GM12878 (cell line): ENCODE measurements around the gene HMGN4. TPM values are rescaled to one million over a fixed set of nuclear protein-coding genes. Genes with fewer than 3 reads are reported as not detected.

Experiments used
- ATAC-seq: fragments of 200-7000 bp; cut with Tn5 transposase; 3 replicates; pipeline ENCODE4 v1.9.1; 2020; ENCODE audit warnings: mild to moderate bottlenecking, moderate library complexity
- BruUV-seq: library from RNA; stranded (reverse); fragments of 400-500 nt; replicated peaks from 2 replicates; lab custom pipeline; 2021; lab: Mats Ljungman, UMichigan
- CTCF ChIA-PET: fragments of 300-600 bp; sonication (Branson Sonifier 250); formaldehyde crosslinking; extraction: SDS; loops from one replicate; lab custom pipeline; 2021; ENCODE audit warnings: inconsistent platforms; lab: Yijun Ruan, JAX
- POLR2A ChIA-PET: fragments of 350-600 bp; formaldehyde crosslinking; extraction: SDS; loops from one replicate; lab custom pipeline; 2021; ENCODE audit warnings: inconsistent platforms; lab: Charles Lee
- RAD21 ChIA-PET: fragments of 300-600 bp; sonication (Branson Sonifier 250); formaldehyde crosslinking; loops from one replicate; lab custom pipeline; 2023; ENCODE audit warnings: antibody characterized with exemption; ENCODE audit not compliant: unreplicated experiment; lab: Charles Lee
- SMC1A ChIA-PET: fragments of 300-600 bp; sonication (Branson Sonifier 250); formaldehyde crosslinking; loops from one replicate; lab custom pipeline; 2023; ENCODE audit not compliant: unreplicated experiment, uncharacterized antibody; lab: Charles Lee
- DNase-seq: peaks from one replicate; pipeline ENCODE4 v3.0.0-alpha.2; 2011; ENCODE audit warnings: low read depth, low spot score
- FAIRE-seq: peaks from 3 replicates; lab custom pipeline; 2011; peaks lifted over from hg19 to GRCh38; lab: Jason Lieb, UNC
- H2AFZ ChIP-seq: 2 replicates; pipeline ENCODE4 v1.6.0; 2011; ENCODE audit warnings: low read depth, low read length, control low read depth; ENCODE audit not compliant: control insufficient read depth
- H3K27ac ChIP-seq: 2 replicates; pipeline ENCODE4 v1.5.1; 2011; ENCODE audit warnings: control low read depth; ENCODE audit not compliant: control insufficient read depth, insufficient read depth
- H3K27me3 ChIP-seq, 2 experiments: replicated peaks in 1 of 2; 2 replicates each; pipeline versions ENCODE4 v1.6.0 to v1.6.1; 2011; ENCODE audit warnings: low read length in 1 of 2; ENCODE audit not compliant: control insufficient read depth in 2 of 2, insufficient read depth in 2 of 2
- H3K36me3 ChIP-seq, 2 experiments: 2 replicates each; pipeline ENCODE4 v1.5.1; 2011; ENCODE audit warnings: low read length in 1 of 2; ENCODE audit not compliant: control insufficient read depth in 2 of 2, insufficient read depth in 2 of 2
- H3K4me1 ChIP-seq: 2 replicates; pipeline ENCODE4 v1.6.1; 2011; ENCODE audit warnings: mild to moderate bottlenecking, low read length, moderate library complexity, mixed read lengths; ENCODE audit not compliant: control insufficient read depth, insufficient read depth
- H3K4me2 ChIP-seq: 2 replicates; pipeline ENCODE4 v1.6.0; 2011; ENCODE audit warnings: control low read depth; ENCODE audit not compliant: control insufficient read depth, insufficient read depth
- H3K4me3 ChIP-seq: fragments of 200-600 bp; sonication (generic); 2 replicates; pipeline ENCODE4 v1.5.1; 2016
- H3K79me2 ChIP-seq: 2 replicates; pipeline ENCODE4 v1.6.0; 2011; ENCODE audit warnings: low read length; ENCODE audit not compliant: control insufficient read depth, insufficient read depth
- H3K9ac ChIP-seq: 2 replicates; pipeline ENCODE4 v1.8.0; 2011; ENCODE audit warnings: low read length, control low read depth, mixed read lengths; ENCODE audit not compliant: control insufficient read depth, insufficient read depth
- H3K9me3 ChIP-seq: replicated peaks from 3 replicates; pipeline ENCODE4 v1.5.1; 2011; ENCODE audit warnings: mild to moderate bottlenecking, low read length; ENCODE audit not compliant: control insufficient read depth, insufficient read depth
- H4K20me1 ChIP-seq: 2 replicates; pipeline ENCODE4 v1.6.0; 2011; ENCODE audit not compliant: control insufficient read depth, insufficient read depth
- NFYB ChIP-seq: IDR thresholded peaks from 2 replicates; pipeline ENCODE4 v1.6.1; 2011; ENCODE audit warnings: low read depth, mild to moderate bottlenecking, low read length, improper control_type of control experiment, moderate library complexity; ENCODE audit not compliant: insufficient read depth
- TCF12 ChIP-seq: IDR thresholded peaks from 2 replicates; pipeline ENCODE4 v1.6.1; 2011; ENCODE audit warnings: low read depth, mild to moderate bottlenecking, low read length
- YBX1 ChIP-seq: fragments of 450-650 bp; IDR thresholded peaks from 2 replicates; pipeline ENCODE4 v1.6.1; 2016; ENCODE audit warnings: antibody characterized with exemption
- in situ Hi-C: fragments of 300-500 bp; cut with MboI; formaldehyde crosslinking; loops from 9 replicates; pipeline ENCODE4 v1.14.3; 2018; ENCODE audit warnings: mixed read lengths
- intact Hi-C: fragments of 100-400 bp; cut with micrococcal nuclease; formaldehyde crosslinking; loops from one replicate; pipeline ENCODE4 v1.14.2; 2022; ENCODE audit not compliant: unreplicated experiment
- polyA plus RNA-seq, 11 experiments: library from polyadenylated mRNA; depleted of rRNA in 4 of 11; unstranded in 6 of 11; stranded (reverse) in 5 of 11; fragments of >200 nt; fragmentation: Nextera tagmentation in 4 of 11; fragmentation: Illumina TruSeq in 1 of 11; extraction: Ambion mirVana in 4 of 11; extraction: Trizol in 1 of 11; gene quantifications; 1 replicate in 1 of 11; 2 replicates in 10 of 11; pipeline versions ENCODE4 v1.2.1 to v1.2.3, GENCODE V29; 2011 to 2016; ENCODE audit warnings: inconsistent platforms in 2 of 11, missing spikeins in 2 of 11, low read depth in 1 of 11
- total RNA-seq, 4 experiments: library from RNA; depleted of rRNA in 3 of 4; stranded (reverse); fragments of >200 nt in 3 of 4; fragmentation: Illumina TruSeq in 1 of 4; extraction: Trizol in 1 of 4; gene quantifications; 2 replicates each; pipeline versions ENCODE4 v1.2.1 to v1.2.3, GENCODE V29; 2013 to 2021
- TF ChIP-seq, protein P1 (sequence below): fragments of 450-650 bp; IDR thresholded peaks from 2 replicates; pipeline ENCODE4 v1.6.1; 2017; ENCODE audit warnings: mild to moderate bottlenecking

HMGN4 gene
- total and polyA plus RNA-seq, 10 of the 15 experiments (the other 5 are each of a cell fraction or from before 2014, with no cell fraction given), result 26.7 to 99.1 (median 76.7) TPM

GRCh38 chr6:26502165-26502564 is 36.0 kb upstream of the HMGN4 start:
- no TSS peak for BruUV-seq
- Histone ChIP-seq H3K79me2 (no peaks in the 10 kb centered on the region), H3K27me3 (no peaks in the 10 kb centered on the region; a peak in 1 of 4 replicates), H3K4me2 (peak overlapping the region; percentile 83), H3K9ac (no peak overlapping the region), H4K20me1 (no peaks in the 10 kb centered on the region), H3K4me1 (peaks cover 11% of the 10 kb centered on the region; the same call in 1 of the 2 replicates), H2AFZ (peak overlapping the region; percentile 76; the same call in 1 of the 2 replicates), H3K36me3 (no peaks in the 10 kb centered on the region), H3K4me3 (peak overlapping the region; percentile 33; the same call in 1 of the 2 replicates), H3K27ac (no peak overlapping the region), H3K9me3 (no peaks in the 10 kb centered on the region)
- intact Hi-C loops, result no loop called here
- DNase-seq (peak; percentile 25), FAIRE-seq (peak; percentile 44), ATAC-seq (peak; percentile 93)
- ChIA-PET RAD21 (interaction anchor here (1.0 to 1.2 kb wide), 3 partner anchors 31 to 157 kb away, joined by 3 read pairs; no protein-coding TSS in a partner anchor), CTCF (interaction anchor here (0.6 to 1.3 kb wide), 4 partner anchors 11 to 1372 kb away, joined by 3 to 4 read pairs (median 3); no protein-coding TSS in a partner anchor), SMC1A (interaction anchor here (0.7 to 2.6 kb wide), 8 partner anchors 16 to 378 kb away, joined by 3 to 11 read pairs (median 4); a partner anchor contains a TSS), POLR2A (interaction anchor here (0.5 to 0.9 kb wide), 2 partner anchors 17 to 326 kb away, joined by 3 to 5 read pairs; no protein-coding TSS in a partner anchor)
- TF ChIP-seq NFYB (no peak), TCF12 (no peak), YBX1 (no peak)
- TF ChIP-seq, protein P1, sequence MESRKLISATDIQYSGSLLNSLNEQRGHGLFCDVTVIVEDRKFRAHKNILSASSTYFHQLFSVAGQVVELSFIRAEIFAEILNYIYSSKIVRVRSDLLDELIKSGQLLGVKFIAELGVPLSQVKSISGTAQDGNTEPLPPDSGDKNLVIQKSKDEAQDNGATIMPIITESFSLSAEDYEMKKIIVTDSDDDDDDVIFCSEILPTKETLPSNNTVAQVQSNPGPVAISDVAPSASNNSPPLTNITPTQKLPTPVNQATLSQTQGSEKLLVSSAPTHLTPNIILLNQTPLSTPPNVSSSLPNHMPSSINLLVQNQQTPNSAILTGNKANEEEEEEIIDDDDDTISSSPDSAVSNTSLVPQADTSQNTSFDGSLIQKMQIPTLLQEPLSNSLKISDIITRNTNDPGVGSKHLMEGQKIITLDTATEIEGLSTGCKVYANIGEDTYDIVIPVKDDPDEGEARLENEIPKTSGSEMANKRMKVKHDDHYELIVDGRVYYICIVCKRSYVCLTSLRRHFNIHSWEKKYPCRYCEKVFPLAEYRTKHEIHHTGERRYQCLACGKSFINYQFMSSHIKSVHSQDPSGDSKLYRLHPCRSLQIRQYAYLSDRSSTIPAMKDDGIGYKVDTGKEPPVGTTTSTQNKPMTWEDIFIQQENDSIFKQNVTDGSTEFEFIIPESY, result no peak
- in situ Hi-C loops, result no loop called here
